Dendritic cell treated with granulocyte-macrophage colony-stimulating factor and Interleukin-4, amounts not matched to agents 40 ng/mL and 50 ng/mL, for 4 days (primary cell): ENCODE measurements around the gene MAP3K7.

Source experiments
- H3K27ac Mint-ChIP-seq: one replicate; pipeline ENCODE4 v1.8.0; 2022; ENCODE audit warnings: mild to moderate bottlenecking, mixed read lengths
- H3K27me3 Mint-ChIP-seq: one replicate; pipeline ENCODE4 v1.8.0; 2022; ENCODE audit warnings: mild to moderate bottlenecking, mixed read lengths
- H3K36me3 Mint-ChIP-seq: one replicate; pipeline ENCODE4 v1.8.0; 2022; ENCODE audit warnings: low read depth, mixed read lengths
- H3K4me1 Mint-ChIP-seq: one replicate; pipeline ENCODE4 v1.8.0; 2022; ENCODE audit warnings: low read depth, mixed read lengths
- H3K4me3 Mint-ChIP-seq: one replicate; pipeline ENCODE4 v1.8.0; 2022; ENCODE audit warnings: mild to moderate bottlenecking, moderate library complexity, mixed read lengths
- H3K9me3 Mint-ChIP-seq: one replicate; pipeline ENCODE4 v1.8.0; 2022; ENCODE audit warnings: mixed read lengths
- intact Hi-C: fragments of 100-400 bp; cut with micrococcal nuclease; formaldehyde crosslinking; loops from one replicate; pipeline ENCODE4 v1.15.0; 2022

The MAP3K7 gene

DNA sequence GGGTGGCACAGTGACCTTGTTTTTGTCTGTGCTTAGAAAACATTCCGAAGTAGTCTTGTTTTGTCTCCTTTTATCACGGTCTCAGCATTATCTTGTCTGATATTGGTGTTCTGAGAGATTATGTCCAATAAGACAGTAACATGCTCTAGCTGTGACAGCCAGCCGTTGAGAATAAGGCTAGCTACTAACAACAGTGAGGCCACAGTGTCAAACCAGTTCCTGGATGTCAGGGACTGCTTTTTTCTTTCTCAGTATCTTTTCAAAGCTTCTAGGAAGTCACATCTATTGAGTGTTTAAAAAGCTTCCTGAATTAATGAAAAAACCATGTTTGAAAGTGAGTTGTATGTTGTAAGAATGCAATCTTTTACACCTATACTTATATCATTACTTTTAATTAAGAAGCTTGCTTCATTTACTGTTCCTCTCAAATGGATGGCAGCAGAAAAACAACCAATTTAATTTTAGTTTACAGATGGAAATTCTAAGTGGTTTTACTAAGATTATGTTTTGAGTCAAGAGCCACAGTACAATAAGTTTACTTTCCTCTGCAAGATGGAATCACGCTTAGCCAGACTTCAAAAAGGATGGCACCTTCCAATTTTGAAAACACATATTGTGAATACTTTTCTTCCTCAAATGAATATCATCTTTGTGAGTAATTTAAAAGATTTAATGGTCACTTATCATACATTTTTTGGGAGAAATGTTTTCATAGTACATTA lies 53.1 kb downstream of the MAP3K7 start:
- H3K4me3 Mint-ChIP-seq, result no peak overlapping the region
- peaks cover 12% of the 10 kb centered on the region for H3K4me1 Mint-ChIP-seq
- peaks cover 47% of the 10 kb centered on the region for H3K36me3 Mint-ChIP-seq
- H3K27me3 Mint-ChIP-seq, result no peaks in the 10 kb centered on the region
- H3K27ac Mint-ChIP-seq, result no peak overlapping the region
- intact Hi-C loops, result loop anchor here (5.0 kb wide), 1 partner anchor 49 kb away; no protein-coding TSS in a partner anchor
- H3K9me3 Mint-ChIP-seq, result no peaks in the 10 kb centered on the region

DNA sequence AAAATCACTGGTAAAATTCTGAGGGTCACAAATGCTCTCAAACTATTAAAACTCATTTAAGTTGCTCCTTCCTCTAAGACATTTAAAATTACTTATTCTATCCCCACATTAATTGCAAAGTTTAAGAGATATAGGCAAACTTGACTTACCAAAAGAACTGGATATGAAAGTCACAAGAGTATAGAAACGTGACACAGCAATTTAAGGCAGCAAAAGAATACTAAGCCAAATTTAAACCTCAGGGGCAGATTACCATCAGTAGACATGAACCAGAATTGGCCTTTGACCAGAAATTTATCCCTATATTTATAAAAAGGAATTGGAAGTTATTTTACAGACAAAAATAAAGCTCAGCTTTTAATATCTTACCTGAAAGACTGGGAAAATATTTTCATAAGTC lies 56.0 kb downstream of the MAP3K7 start:
- Mint-ChIP-seq H3K27me3 (no peaks in the 10 kb centered on the region), H3K36me3 (peaks cover 46% of the 10 kb centered on the region), H3K9me3 (no peaks in the 10 kb centered on the region), H3K4me3 (no peak overlapping the region), H3K27ac (no peak overlapping the region), H3K4me1 (no peaks in the 10 kb centered on the region)
- intact Hi-C loops, result loop anchor here (5.0 kb wide), 1 partner anchor 51 kb away; no protein-coding TSS in a partner anchor

DNA sequence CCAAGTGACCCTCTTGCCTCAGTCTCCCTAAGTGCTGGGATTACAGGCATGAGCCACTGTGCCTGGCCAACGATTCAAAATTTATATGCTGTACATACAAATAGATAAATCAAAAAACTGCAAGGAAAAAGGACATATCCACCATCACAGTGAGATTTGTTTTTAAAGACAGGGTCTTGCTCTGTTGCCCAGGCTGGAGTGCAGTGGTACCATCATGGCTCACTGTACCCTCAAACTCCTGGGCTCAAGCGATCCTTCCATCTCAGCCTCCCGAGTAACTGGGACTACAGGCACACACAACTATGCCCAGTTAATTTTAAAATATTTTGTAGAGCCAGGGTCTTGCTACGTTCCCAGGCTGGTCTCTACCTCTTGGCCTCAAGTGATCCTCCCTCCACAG lies 61.5 kb downstream of the MAP3K7 start:
- H3K36me3 Mint-ChIP-seq, result peaks cover 57% of the 10 kb centered on the region
- intact Hi-C loops, result no loop called here
- no peaks in the 10 kb centered on the region for H3K27me3 Mint-ChIP-seq
- H3K9me3 Mint-ChIP-seq, result no peaks in the 10 kb centered on the region
- no peaks in the 10 kb centered on the region for H3K4me1 Mint-ChIP-seq
- no peak overlapping the region for H3K27ac Mint-ChIP-seq
- no peak overlapping the region for H3K4me3 Mint-ChIP-seq

DNA sequence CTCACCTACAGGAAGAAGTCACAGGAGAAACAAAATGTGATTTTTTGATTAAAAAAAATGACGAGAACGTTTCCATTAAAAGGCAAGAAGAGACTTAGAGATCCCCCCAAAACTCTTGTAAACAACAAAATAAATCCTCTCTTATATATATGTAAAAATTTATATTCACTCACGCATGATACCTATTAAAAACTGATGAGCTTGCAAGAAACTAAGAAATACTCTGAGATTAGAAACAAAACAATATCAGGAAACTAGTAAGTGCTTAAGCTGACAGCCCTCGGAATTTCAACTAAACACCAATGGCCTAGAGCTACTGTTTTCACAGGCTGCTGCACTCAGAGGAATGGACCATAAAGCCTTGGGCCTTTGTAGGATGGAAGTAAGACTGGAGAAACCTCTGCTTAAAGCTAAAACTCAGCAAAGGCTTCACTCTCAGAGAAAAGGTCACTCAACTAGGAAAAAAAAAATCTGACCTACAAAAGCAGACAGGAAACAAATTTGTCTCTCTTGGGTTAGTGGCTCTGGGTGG lies 63.0 kb downstream of the MAP3K7 start:
- intact Hi-C loops, result no loop called here
- Mint-ChIP-seq H3K4me3 (no peak overlapping the region), H3K9me3 (no peaks in the 10 kb centered on the region), H3K4me1 (no peaks in the 10 kb centered on the region), H3K27me3 (no peaks in the 10 kb centered on the region), H3K36me3 (peaks cover 53% of the 10 kb centered on the region), H3K27ac (no peak overlapping the region)

DNA sequence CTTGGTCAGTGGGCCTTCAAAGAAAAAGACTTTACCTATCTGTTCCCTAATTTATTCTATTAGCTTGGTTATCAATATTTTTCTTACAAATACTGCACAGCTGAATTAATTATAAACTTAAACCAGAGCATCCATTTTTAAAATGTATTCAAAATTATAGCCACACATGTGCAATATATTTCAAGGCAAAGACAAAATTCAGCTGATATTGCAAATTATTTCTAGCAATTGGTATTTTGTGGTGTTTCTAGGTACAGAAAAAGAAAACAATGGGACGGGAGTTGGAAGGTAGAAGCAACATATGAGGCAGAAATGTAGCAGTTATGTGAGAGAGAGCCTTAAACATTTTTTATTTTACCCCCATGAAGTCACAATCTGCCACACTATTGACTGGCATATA lies 64.9 kb downstream of the MAP3K7 start:
- Mint-ChIP-seq H3K9me3 (no peaks in the 10 kb centered on the region), H3K4me3 (no peak overlapping the region), H3K27me3 (no peaks in the 10 kb centered on the region), H3K36me3 (peaks cover 46% of the 10 kb centered on the region), H3K4me1 (no peaks in the 10 kb centered on the region), H3K27ac (no peak overlapping the region)
- intact Hi-C loops, result no loop called here

DNA sequence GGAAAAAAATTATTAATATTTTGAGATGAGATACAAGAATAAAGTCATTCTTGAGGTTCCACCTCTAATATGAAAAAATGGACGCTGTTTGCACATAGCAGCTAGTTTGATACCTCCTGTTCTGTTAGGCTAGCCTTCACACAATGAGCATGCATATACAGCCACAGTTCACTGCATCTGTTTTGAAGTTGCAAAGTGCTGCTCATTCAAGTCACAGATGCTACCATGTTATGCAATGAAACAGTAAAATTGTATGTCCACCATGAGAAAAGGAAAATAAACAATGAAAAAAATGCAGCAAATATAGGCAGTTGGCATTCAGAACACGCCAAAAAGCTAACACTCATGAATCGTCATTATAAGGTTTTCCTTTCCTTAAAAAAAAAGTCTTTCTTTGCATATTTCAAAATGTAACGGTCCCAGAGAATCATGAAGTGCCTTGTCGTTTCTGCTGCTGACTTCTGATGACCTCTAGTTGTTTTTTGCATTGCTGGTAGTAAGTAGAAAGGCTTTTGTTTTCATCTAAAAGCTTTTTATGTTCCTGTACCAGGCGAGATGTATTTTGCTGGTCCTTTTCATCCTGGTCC lies 70.7 kb downstream of the MAP3K7 start:
- Mint-ChIP-seq H3K27me3 (no peaks in the 10 kb centered on the region), H3K36me3 (peaks cover 55% of the 10 kb centered on the region), H3K27ac (no peak overlapping the region), H3K9me3 (no peaks in the 10 kb centered on the region), H3K4me3 (no peak overlapping the region), H3K4me1 (no peaks in the 10 kb centered on the region)
- intact Hi-C loops, result no loop called here

DNA sequence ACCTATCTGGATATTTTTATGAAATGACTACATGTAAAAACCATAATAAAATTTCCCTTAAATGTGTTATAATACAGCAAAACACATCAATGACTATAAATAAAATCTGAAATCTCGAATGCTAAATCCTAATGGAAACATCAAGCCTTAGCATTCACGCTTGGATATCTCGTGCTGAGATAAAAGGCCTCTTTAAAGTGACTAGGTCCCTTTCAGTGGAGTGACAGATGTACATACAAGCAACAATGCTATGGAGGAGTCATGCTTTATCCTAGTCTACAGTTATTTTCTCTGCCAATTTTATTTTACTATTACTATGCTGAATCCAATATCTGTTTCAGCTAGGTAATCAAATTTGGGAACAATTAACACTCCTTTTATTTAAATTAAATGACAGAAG lies 72.4 kb downstream of the MAP3K7 start:
- Mint-ChIP-seq H3K27me3 (no peaks in the 10 kb centered on the region), H3K27ac (no peak overlapping the region), H3K9me3 (no peaks in the 10 kb centered on the region), H3K4me1 (no peaks in the 10 kb centered on the region), H3K4me3 (no peak overlapping the region), H3K36me3 (peaks cover 47% of the 10 kb centered on the region)
- intact Hi-C loops, result no loop called here

DNA sequence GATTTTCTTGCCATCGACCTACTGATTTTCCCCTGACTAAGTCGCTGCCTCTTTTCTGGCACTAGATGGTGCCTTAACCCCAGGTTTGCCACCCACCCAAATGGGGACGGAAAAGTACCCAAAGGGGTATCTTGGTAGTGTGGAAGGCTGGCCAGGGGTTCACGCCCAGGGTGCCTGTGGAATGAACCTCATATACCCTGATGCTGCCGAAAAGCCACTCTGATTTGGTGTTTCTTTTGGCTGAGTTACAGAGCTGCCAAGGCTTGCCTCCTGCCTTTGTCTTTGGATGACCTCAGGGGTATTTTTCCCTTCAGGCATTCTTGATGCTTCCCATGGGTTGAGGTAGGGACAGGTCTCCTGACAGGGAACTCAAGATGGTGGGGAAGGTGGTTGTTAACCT lies 78.1 kb downstream of the MAP3K7 start:
- H3K36me3 Mint-ChIP-seq, result peaks cover 16% of the 10 kb centered on the region
- H3K27me3 Mint-ChIP-seq, result no peaks in the 10 kb centered on the region
- H3K27ac Mint-ChIP-seq, result no peak overlapping the region
- no peak overlapping the region for H3K4me3 Mint-ChIP-seq
- H3K4me1 Mint-ChIP-seq, result peaks cover 19% of the 10 kb centered on the region
- intact Hi-C loops, result no loop called here
- no peaks in the 10 kb centered on the region for H3K9me3 Mint-ChIP-seq

DNA sequence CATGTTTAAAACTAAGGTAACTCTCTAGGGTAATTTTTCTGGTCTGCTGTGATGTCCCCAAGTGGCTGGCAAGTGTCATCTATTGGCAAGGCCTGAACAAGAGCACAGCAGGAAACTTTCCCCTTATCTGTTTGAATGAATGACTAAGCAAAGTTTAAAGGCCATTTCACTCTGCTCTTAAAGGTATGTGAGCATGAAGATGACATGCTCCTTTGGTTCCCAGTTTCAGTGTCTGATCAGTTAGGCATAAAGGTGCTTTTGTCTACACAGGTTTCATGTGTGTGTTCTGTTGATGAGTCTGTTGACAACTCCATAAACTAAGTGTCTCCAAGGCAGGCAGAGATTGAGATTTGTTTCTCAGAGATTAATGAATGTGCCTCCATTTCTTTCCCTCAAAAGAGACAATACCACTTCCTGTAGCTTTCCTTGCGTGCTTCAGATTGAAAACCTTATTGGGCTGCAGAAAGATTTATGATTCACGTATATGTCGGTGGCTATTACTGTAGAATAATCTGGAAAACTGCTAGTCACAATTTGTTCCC lies 83.9 kb downstream of the MAP3K7 start:
- no peaks in the 10 kb centered on the region for H3K27me3 Mint-ChIP-seq
- H3K9me3 Mint-ChIP-seq, result no peaks in the 10 kb centered on the region
- no peaks in the 10 kb centered on the region for H3K36me3 Mint-ChIP-seq
- H3K27ac Mint-ChIP-seq, result no peak overlapping the region
- peaks cover 9% of the 10 kb centered on the region for H3K4me1 Mint-ChIP-seq
- H3K4me3 Mint-ChIP-seq, result no peak overlapping the region
- intact Hi-C loops, result no loop called here

DNA sequence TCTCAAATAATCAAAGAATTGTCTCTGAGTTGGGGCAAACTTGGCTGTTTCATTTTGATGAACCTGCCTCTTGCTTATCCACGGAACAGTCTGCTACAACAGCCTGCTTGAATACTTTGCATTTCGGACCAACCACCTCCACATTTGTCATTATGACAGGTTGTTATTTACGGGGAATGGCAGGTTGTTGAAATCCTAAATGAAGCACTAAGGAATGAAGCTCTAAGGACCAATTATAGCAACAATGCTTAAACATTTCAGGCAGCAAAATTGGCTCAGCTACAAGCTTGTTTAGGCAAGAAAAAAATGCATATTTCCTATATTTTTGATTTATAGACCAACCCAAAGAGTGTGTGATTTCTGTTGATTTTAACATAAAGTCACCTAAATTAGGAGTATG lies 84.5 kb downstream of the MAP3K7 start:
- intact Hi-C loops, result no loop called here
- no peaks in the 10 kb centered on the region for H3K9me3 Mint-ChIP-seq
- H3K4me3 Mint-ChIP-seq, result no peak overlapping the region
- no peaks in the 10 kb centered on the region for H3K36me3 Mint-ChIP-seq
- H3K27ac Mint-ChIP-seq, result no peak overlapping the region
- H3K4me1 Mint-ChIP-seq, result peaks cover 5% of the 10 kb centered on the region
- no peaks in the 10 kb centered on the region for H3K27me3 Mint-ChIP-seq

DNA sequence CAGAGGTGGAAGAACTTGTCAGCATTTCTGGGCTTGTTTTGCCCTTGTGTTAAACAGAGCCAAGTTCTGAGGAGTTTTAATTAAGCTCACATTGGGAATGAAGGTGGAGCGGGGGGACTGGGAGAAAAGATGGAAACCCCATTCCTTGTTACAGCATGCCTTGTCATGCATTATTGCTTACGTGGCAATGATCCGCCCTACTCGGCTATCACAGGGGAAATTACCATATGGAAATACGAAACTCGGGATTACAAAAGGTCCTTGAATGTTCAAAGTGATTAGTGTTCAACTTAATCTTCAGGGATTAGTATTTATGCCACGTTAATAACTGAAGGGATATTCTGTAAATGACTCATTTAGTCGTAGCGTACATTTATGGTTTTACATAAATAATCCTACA lies 86.4 kb downstream of the MAP3K7 start:
- Mint-ChIP-seq H3K9me3 (no peaks in the 10 kb centered on the region), H3K36me3 (no peaks in the 10 kb centered on the region), H3K27ac (no peak overlapping the region), H3K4me3 (no peak overlapping the region), H3K27me3 (no peaks in the 10 kb centered on the region), H3K4me1 (no peaks in the 10 kb centered on the region)
- intact Hi-C loops, result no loop called here

DNA sequence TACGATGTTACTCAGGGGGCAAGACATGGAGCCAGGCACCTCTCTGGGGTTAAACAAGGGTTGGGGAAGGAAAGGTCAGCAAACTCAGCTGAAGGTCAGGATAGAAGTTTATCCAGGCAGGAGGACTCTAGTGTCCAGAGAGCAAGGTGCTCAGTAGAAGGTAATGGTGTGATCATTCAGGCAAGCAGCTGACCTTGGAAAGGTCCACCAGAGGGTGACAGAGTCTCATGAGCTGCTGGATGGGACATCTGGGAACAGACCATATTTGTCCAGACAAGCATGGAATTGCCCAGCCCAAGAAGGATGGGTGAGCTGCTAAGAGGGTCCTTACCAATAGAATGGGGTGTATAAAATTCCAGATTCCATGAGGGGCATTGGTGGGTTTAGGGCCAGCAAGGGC lies 89.5 kb downstream of the MAP3K7 start:
- H3K9me3 Mint-ChIP-seq, result no peaks in the 10 kb centered on the region
- H3K36me3 Mint-ChIP-seq, result no peaks in the 10 kb centered on the region
- intact Hi-C loops, result no loop called here
- no peaks in the 10 kb centered on the region for H3K27me3 Mint-ChIP-seq
- no peak overlapping the region for H3K27ac Mint-ChIP-seq
- peaks cover 8% of the 10 kb centered on the region for H3K4me1 Mint-ChIP-seq
- no peak overlapping the region for H3K4me3 Mint-ChIP-seq

DNA sequence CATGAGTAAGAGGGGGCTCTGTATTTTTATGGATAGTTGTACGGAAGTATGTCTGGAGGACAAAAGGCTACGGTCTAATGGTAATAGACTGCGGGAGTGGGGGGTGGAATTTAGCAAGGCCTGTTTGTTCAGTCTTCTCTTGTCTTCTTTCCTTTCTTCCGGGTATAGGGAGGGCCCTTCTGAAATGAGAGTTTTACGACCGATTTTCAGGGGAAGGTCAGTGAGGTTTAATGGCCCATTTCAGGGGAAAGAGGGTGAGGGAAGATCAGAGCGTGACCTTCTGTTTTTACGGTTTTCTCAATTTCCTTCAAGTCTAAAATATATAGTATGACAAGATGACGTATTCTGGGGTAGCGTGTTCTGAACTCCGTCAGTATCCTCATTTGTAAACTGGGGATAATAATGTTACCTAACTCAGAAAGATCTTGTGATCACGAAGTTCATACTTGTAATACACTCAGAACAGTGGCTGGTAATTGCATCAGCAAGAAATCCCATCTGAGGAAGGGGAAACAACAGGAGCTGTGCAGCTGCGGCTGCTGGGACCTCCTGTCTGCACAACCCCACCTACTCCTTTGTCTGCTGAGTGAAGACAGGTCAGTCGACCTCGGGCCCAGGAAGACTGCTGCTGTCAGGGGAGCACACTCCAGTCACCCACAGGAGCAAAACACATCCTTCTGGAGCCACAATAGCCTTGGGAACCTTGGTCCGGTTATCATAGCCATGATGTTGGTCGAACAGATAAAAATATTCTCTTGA lies 90.4 kb downstream of the MAP3K7 start:
- no peak overlapping the region for H3K27ac Mint-ChIP-seq
- H3K36me3 Mint-ChIP-seq, result no peaks in the 10 kb centered on the region
- no peak overlapping the region for H3K4me3 Mint-ChIP-seq
- H3K9me3 Mint-ChIP-seq, result no peaks in the 10 kb centered on the region
- intact Hi-C loops, result no loop called here
- peaks cover 8% of the 10 kb centered on the region for H3K4me1 Mint-ChIP-seq
- no peaks in the 10 kb centered on the region for H3K27me3 Mint-ChIP-seq

DNA sequence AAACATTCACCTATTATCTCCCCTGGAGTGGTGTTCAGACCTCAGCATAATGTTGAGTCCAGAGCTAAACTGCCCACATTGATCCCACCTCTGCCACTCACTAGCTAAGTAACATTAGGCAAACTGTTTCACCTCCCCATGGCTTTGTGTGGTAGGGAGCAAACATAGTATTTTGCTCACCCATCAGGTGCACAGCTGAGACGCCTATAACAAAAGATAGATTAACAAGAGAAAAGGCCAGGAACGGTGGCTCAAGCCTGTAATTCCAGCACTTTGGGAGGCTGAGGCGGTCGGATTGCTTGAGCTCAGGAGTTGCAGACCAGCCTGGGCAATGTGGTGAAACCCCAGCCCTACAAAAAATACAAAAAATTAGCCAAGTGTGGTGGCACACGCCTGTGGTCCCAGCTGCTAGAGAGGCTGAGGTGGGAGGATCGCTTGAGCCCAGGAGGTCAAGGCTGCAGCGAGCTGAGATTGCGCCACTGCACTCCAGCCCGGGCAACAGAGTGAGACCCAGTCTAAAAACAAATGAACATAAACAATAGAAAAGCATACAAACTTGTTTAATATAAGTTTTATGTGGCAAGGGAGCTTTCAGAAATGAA lies 91.6 kb downstream of the MAP3K7 start:
- no peaks in the 10 kb centered on the region for H3K9me3 Mint-ChIP-seq

More for the DNA sequence above, 91.6 kb downstream of the MAP3K7 start:
- Mint-ChIP-seq H3K36me3 (no peaks in the 10 kb centered on the region), H3K4me1 (peaks cover 8% of the 10 kb centered on the region), H3K27ac (no peak overlapping the region), H3K27me3 (no peaks in the 10 kb centered on the region), H3K4me3 (no peak overlapping the region)
- intact Hi-C loops, result no loop called here
